ENCODE results near the gene RABGGTA.

Gene RABGGTA

DNA sequence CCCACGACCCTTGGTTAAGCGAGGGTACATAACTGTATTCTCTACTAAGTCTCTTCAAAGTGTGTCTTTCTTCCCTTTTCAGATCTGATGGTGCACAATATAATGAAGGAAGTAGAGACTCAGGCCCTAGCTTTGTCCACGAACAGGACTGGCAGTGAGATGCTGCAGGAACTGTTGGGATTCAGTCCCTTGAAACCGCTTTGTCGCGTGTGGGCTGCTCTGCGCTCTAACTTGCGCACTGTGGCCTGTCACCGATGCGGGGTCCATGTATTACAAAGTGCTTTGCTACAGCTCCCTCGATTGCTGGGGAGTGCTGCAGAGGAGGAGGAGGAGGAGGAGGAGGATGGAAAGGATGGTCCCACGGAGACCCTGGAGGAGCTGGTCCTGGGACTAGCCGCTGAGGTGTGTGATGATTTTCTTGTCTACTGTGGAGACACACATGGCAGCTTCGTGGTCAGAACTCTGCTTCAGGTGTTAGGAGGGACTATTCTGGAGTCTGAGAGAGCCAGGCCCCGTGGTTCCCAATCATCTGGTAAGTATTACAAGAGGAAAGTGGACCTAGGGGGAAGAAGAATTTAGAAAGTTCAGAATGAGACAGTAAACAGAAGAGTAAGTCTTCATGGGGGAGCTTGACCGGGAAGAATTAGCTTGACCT, 29.1 kb upstream of the RABGGTA start:
- DNase-seq = no peak

DNA sequence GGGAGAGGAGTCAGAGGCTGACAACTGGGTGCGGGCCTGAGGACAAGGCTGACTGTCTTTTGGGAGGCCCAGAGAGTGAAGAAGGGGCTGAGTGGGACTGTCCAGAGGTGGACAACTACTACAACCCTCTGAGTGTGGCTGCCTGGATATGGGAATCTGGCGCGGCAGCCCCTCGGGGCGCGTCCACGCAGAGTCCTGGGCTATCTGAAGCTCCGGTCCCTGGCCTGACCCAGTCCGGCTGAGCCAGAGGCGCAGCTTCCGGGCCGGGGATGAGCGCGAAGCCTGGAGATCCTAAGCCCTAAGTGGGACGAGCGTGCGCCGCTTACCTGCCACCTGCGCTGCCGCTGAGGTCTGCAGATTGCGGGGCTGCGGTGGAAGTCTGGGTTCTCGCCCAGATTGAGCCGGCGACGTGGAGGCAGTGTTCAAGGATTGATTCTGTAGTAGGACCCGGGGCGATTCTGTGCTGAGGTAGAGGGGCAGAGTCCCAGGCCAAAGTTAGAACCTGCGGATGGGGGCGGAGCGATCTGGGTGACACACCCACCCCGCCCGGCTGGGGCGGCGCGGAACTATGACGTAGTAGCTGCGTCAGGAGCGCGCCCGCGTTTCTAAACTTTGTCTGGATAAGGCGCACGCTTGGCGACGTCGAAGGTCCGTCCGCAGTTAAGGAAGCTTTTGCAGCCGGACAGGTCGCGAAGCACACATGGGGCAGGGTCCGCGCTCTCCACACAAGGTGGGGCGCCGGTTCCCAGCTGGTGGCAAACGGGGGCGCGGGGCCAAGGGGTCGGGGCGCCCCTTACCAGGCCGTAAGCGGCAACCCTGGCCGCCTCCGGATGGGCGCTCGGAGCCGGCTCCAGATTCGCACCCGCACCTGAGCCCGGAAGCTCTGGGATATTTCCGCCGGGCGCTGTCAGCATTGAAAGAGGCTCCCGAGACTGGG, 28.1 kb upstream of the RABGGTA start, which contains the start of the genes DHRS1 and NOP9:
Gene DHRS1, minus strand, starts transcription at position 526 of the 937 bp plus-strand sequence. CDS start 674 bp downstream, outside the sequence.
Gene NOP9, plus strand, starts transcription at position 596 of the 937 bp plus-strand sequence. Its CDS starts 105 bp downstream, at position 701.
- peak; percentile 75 for DNase-seq

GRCh38 chr14:24298892-24299254, 27.5 kb upstream of the RABGGTA start:
- peak; percentile 55 for DNase-seq

DNA sequence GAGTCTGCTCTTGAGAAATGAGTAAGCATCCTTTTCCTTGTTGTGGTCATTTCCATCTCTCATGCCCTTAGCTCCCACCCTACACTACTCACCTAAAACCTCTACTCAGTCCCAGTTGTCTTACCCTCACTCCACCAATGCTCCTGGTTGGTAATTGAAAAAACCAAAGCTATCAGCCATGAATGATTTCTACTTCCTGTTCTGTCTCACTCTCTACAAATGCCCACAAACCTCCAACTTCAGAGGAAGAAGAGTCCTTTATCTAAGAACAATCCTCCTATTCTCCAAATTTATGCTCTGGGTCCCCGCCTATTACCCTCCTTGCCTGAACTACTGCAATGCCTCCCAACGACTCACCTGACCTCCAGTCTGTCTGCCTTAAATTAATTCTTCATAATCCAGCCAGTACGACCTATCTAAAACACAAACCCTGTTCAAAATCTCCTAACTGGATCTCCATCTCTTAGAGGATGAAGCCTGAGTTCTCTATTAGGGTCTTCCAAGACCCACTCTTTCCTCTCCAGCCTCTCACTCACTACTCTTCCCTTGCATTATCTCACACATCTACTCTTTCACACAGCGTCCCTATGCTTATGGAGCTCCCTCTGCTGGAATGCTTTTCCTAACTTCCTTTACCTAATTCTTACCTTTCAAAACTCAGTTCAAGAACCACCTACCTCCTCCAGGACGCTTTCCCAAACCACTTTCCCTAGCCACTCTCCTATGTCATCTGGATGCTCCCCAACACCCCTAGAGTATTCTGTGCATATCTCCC, 26.0 kb upstream of the RABGGTA start:
- no peak for DNase-seq

- DNase-seq = peak; percentile 56
These were observed 25.2 kb upstream of the RABGGTA start for GRCh38 chr14:24296341-24297157.

- DNase-seq = no peak
These were observed 22.1 kb upstream of the RABGGTA start for GRCh38 chr14:24293525-24293924.

DNA sequence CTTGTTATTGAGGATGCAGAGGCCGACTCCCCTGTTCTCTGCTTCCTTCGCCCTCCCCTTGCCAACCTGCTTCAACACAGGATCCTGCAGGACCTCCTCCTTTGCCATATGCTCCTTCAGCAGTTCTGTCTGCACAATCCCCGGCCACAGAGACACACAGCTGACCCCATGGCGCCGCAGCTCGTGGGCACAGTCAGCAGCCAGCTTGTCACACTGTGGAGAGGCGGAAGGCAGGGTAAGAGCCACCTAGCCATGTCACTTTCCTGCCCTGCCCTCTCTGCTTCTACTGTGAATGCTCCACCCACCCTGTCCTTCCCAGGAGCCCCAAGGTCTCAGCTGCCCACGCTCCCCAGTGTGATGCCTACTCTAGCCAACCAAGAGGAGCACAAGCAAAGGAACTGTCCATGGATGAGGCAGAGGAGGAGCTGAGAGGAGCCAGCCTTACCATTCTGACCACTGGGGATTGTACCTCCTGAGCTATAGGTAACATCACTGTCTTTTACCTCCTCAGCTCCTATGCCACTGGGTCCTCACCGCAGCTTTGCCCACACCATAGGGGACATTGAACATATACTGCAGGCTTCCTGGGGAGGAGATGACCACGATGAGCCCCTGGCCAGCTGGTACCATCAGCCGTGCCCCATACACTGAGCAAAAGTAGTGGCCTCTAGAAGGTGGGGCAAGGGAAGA, 20.9 kb upstream of the RABGGTA start:
- no peak for DNase-seq

GRCh38 chr14:24291446-24292117, 20.2 kb upstream of the RABGGTA start:
- DNase-seq = no peak

DNA sequence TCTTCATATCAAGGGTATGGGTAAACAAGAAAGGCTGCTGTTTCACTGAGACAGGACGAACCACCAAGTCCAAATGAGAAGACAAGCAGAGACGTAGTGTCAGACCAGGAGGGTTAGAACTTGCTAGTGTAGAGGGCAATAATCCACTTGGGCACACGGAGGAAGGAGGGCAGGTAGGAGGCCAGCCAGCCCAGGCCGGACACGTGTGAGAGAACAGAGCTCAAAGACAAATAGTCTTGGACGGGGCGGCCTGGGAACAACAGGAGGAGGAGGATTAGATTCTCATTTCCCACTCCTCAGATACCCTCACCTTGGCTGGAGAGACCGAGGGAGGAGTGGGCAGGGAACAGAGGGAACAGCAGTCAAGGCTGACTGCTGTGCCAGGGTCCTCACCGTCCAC, 19.3 kb upstream of the RABGGTA start:
- DNase-seq = no peak

- no peak for DNase-seq
These were observed 18.4 kb upstream of the RABGGTA start for GRCh38 chr14:24289649-24290280.

GRCh38 chr14:24286996-24287395, 15.6 kb upstream of the RABGGTA start:
- DNase-seq = no peak

DNA sequence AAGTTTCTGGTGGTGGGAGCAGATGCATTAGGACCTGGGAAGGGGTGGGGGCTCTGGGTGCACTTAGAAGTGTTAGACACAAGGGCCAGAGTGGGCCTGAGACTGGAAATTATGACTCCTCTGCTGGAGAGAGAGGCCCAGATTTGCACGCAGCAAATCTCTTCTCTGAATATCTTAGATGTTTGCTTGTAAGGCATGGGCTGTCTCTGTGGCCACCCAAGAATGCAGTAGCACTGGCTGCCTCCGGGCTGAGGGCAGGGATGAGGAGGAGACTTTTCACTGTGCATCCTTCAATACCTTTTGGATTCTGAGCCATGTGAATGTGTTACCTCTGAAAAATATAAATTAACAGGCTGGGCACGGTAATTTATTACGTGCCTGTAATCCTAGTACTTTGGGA, 14.0 kb upstream of the RABGGTA start:
- no peak for DNase-seq

GRCh38 chr14:24284501-24285035, 13.2 kb upstream of the RABGGTA start:
- DNase-seq = no peak

- no peak for DNase-seq
These were observed 12.5 kb upstream of the RABGGTA start for GRCh38 chr14:24283796-24284460.

GRCh38 chr14:24282736-24283135, 11.3 kb upstream of the RABGGTA start:
- DNase-seq = no peak

- DNase-seq = no peak
These were observed 10.2 kb upstream of the RABGGTA start for GRCh38 chr14:24281636-24282035.

DNA sequence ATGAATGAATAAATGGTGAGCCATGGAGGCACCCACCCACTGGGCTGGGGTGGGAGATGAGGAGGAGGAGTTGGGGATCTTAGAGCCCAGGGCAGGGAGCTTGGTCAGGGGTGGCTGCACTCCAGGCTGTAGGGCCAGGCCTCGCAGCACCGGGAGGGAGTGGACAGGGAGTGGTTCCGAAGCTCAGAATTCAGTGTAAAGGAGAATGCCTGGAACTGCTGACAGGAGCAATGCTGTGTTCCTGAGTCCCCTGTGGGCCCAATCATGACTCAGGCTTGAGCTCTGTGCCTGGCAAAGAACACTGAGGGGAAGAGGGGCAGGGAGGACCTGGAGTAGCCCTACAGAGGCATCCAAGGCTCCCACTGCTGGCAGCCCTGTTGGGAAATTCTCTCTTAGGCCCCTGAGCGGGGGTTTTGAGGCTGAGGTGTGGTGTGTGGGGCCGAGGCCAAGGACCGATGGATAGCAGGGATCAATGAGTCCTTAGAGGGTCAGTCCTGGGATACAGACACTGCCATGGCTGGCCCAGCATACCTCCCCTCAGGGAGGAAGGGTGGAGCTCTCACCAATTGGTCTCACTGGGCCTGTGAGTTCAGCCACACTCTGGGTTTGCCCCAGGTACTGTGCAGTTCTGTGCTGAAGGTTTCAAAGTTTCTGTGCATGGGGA, 9.5 kb upstream of the RABGGTA start:
- DNase-seq = no peak

- no peak for DNase-seq
These were observed 8.1 kb upstream of the RABGGTA start for GRCh38 chr14:24279301-24280186.
